GM13976 (cell line): Measurements from ENCODE around the gene ARHGAP23.
"Not testable (repeated sequence)": the region's sequence is repeated elsewhere in the genome, so short reads cannot be mapped to it uniquely, and the experiment has no call there.

Experiments
- DNase-seq: peaks from one replicate; pipeline ENCODE4 v3.0.0; 2012; ENCODE audit warnings: low spot score
- in situ Hi-C: fragments of 300-500 bp; cut with MboI; formaldehyde crosslinking; loops from one replicate; pipeline ENCODE4 v1.12.0; 2022; ENCODE audit warnings: low sequenced_read_pairs, mixed read lengths, inconsistent platforms; ENCODE audit not compliant: unreplicated experiment
- TF ChIP-seq, protein P1 (sequence below): IDR thresholded peaks from 2 replicates; pipeline ENCODE4 v1.5.1; 2012; ENCODE audit warnings: borderline replicate concordance, mild to moderate bottlenecking; ENCODE audit not compliant: insufficient read depth; ENCODE audit errors: extremely low read depth, missing control alignments, control extremely low read depth

The ARHGAP23 gene

DNA sequence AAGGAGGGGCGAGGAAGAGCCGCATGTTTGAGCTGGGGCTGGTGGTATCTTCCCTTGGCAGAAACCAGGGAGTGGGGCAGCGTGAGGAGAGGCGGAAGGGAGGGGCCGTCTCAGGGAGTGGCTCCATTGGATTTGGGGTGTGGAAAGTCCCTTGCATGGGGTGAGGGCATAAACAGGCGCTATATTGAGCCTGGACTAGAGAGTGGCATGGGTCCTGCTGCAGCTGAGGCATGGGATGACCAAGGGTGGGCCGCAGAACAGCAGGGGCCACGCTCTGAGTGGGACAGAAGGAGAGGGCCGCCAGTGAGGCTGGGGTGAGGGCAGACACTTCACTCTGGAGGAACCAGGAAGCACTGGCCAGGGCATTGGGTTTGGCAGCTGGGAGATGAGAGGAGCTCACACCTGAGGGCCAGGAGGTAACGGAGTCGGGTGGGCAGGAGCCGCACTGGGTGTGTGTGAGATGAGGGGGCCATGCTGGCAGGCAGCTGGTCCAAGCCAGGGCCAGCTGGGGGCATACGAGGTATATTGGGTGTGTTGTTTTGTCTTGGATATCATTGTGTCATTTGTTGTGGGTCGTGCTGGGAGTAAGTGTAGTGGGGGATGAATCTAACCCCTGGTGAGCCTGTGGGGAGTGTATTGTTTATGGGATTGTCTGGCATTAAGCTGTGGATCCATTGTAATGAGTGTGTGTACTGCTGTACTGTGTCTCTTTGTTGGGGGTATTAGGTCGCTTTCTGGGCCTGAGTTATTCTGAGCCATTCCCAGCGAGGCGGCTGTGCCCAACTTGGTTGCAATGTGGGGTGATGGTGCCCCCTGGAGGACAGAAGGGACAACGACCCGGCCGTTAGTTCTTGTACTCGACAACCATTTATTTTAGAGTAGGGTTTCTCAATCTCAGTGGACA is 56.2 kb downstream of the ARHGAP23 start:
- TF ChIP-seq, protein P1, sequence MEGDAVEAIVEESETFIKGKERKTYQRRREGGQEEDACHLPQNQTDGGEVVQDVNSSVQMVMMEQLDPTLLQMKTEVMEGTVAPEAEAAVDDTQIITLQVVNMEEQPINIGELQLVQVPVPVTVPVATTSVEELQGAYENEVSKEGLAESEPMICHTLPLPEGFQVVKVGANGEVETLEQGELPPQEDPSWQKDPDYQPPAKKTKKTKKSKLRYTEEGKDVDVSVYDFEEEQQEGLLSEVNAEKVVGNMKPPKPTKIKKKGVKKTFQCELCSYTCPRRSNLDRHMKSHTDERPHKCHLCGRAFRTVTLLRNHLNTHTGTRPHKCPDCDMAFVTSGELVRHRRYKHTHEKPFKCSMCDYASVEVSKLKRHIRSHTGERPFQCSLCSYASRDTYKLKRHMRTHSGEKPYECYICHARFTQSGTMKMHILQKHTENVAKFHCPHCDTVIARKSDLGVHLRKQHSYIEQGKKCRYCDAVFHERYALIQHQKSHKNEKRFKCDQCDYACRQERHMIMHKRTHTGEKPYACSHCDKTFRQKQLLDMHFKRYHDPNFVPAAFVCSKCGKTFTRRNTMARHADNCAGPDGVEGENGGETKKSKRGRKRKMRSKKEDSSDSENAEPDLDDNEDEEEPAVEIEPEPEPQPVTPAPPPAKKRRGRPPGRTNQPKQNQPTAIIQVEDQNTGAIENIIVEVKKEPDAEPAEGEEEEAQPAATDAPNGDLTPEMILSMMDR: peak; percentile 62
- peak; percentile 57 for DNase-seq
- in situ Hi-C loops: loop anchor here (10.0 kb wide), 1 partner anchor 50 kb away; no protein-coding TSS in a partner anchor

DNA sequence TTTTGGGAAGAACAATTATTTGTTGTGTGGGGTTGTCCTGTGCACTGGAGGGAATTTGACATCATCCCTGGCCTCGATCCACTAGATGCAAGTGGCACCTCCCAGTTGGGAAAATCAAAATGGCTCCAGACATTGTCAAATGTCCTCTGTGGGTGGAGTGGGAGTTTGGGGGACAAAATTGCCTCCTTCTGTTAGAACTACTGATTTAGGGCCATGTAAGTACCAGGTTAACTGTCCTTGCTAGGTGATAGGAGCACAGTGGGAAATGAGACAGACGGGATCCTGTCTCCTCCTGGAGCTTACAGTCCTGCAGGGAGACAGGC is 56.8 kb downstream of the ARHGAP23 start:
- no peak for DNase-seq
- in situ Hi-C loops: loop anchor here (10.0 kb wide), 1 partner anchor 50 kb away; no protein-coding TSS in a partner anchor
- TF ChIP-seq, protein P1: no peak

DNA sequence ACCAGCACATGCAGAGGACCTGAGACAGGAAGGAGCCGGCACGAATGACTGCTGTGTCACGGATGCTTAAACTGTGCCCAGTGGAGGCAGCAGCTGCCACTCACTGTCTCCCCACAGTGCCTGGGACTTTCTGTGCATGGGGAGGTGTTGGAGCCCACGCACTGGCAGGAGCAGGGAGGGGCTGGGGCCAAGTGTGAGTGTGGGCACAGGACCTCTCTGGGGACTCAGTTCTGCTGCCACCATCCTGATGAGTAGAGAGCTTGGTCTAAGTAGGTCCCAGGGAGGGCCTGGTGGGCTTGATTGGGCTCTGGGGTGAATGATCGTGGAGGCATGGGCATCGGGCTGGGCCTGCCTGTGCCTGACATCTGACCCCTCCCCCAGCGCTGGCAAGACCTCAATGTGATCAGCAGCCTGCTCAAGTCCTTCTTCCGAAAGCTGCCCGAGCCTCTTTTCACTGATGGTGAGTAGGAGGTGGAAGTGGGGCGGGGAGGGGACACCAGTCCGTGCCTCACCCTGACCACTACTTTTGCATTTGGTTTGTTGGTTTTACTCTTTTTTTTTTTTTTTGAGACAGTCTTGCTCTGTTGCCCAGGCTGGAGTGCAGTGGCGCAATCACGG is 57.5 kb downstream of the ARHGAP23 start:
- in situ Hi-C loops: loop anchor here (10.0 kb wide), 1 partner anchor 51 kb away; no protein-coding TSS in a partner anchor
- peak; percentile 71 for DNase-seq

DNA sequence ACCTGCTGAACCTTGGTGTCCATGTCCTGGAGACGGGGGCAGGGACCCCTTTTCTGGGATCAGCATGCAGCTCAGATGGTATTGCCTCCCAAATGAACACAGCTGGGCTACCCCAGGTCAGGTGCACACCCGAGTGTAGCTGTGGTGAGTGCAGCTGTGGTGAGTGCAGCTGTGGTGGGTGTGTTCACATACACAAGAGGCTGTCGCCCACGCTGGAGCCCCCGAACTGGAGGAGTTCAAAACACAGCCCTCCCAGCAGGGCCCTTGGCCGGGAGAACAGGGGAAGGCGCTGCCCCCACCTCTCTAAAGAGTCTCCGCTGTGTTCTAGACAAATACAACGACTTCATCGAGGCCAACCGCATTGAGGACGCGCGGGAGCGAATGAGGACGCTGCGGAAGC is 61.5 kb downstream of the ARHGAP23 start:
- in situ Hi-C loops: loop anchor here (10.0 kb wide), 1 partner anchor 55 kb away; no protein-coding TSS in a partner anchor
- not testable (repeated sequence) for DNase-seq

DNA sequence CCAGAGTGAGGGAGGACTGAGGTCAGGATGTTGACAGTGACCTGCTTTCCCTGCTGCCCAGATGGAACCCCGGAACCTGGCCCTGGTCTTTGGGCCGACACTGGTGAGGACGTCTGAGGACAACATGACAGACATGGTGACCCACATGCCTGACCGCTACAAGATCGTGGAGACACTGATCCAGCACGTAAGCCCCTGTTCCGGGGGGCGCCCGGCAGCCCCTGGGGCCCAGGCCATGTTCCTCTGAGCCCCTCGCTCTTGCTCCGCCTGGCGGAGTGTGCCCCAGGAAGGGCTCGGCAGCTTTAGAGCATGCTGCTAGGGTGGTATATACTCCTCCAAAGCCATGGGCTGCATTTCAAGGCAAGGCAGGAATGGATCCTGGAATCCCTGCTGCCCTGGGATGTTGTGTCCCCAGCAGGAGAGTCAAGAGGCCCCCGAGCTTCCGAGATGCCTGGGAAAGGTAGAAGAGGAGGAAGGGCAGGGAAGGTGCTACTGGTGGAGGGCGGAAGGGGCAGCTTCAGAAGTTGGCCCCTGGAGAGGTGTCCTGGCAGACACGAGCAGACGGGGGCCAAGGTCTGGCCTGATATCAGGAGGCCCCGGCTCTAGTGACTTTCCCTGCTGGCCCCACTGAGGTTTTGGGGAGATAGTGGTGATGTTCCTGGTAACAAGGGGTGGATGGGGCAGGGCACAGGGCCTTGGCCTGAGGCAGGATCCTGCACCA is 63.2 kb downstream of the ARHGAP23 start:
- DNase-seq, in situ Hi-C loops: not testable (repeated sequence)

DNA sequence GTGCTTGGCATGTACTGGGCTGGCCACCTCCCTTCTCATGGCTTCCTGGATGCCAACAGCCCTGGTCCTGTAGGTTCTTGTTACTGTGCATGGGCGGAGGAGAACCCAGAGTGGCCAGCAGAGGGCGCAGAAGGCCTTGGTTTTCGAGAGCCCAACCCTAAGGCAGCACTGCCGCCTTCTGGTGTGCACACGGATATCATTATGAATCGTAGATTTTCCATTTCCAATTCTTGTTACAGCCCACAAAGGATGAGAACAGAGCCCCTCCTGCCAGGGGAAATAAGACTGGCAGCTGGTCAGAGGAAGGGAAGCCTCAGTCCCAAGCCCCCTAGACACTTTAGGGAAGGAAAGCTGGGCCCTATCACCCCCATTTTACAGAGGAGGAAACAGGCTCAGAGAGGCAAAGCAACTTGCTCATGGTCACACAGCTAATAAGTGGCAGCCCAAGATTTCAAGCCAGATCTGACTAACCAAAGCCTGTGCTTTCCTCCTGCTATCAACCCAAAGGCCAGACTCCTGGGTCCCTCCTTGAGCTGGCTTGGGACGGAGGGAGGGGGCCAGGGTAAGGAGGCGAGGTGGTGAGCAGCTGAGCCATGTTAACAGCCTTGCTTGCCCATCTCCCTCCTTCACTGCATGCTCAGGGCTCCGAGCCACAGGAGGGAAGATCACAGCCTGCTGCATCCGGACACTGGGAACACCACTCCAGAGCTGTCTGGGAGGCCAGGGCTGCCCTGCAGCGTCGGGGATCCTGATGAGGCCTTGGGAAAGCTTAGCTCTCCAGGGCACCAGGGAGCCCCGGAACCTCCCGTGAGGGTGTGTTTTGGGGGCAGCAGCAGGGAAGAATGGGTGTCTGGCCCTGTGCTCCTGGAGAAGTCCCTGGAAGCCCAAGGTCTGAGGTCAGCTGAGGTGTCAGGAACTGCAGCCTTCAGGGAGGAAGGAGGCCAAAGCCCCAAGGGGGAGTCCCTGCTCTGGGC is 64.1 kb downstream of the ARHGAP23 start:
- in situ Hi-C loops: not testable (repeated sequence)
- TF ChIP-seq, protein P1: peak; percentile 74
- DNase-seq: peak; percentile 81

DNA sequence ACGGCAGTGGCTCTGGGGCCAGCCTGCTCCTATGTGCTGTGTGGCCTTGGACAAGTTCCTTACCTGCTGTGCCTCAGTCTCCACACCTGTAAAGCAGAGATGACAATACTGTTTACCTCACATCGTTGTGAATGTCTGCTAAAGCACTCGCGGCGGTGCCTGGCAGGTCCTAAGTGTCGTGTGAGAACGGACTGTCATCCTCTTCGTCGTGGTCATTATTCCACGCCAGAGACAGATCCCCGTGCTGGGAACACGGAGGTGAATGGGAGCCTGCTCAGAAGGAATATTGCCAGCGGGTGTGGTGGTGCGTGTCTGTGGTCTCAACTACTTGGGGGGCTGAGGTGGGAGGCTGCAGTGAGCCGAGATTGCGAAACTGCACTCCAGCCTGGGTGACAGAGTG is 65.9 kb downstream of the ARHGAP23 start:
- DNase-seq, in situ Hi-C loops: not testable (repeated sequence)

DNA sequence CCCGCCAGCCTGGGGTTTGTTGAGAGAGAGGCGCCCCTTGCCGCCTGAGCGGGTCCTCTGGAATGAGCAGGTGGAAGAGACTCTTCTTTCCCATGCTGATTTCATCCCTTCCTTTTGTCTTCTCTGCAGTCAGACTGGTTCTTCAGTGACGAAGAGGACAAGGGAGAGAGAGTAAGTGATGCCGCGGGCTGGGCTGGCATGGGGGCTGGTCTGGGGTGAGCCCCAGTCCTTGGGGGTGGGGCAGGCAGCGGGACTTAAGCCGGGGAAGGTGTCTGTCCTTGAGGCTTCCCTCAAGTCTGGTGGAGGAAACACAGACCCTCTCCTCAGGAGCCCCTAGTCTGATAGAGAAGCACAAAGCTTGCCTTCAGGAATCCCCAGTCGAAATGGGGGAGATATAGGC is 69.4 kb downstream of the ARHGAP23 start:
- in situ Hi-C loops, DNase-seq: not testable (repeated sequence)
